C4-2B (cell line): ENCODE data around the gene TPBGL.

Source experiments
- H3K27ac ChIP-seq: fragments of 450-650 bp; 2 replicates; pipeline ENCODE4 v1.5.1; 2017
- CTCF ChIP-seq: fragments of 450-650 bp; conservative IDR thresholded peaks from 2 replicates; pipeline ENCODE4 v1.5.1; 2017; ENCODE audit warnings: mild to moderate bottlenecking
- ZFX ChIP-seq: fragments of 450-650 bp; IDR thresholded peaks from 2 replicates; pipeline ENCODE4 v1.6.1; 2017

TPBGL gene

GRCh38 chr11:75240311-75241035 is at the start of gene TPBGL:
TSS of gene TPBGL (plus strand) at chr11:75240774. CDS start at chr11:75241050, 276 bp downstream.
- TF ChIP-seq CTCF = no peak
- TF ChIP-seq ZFX = no peak
- no peak within 1 kb of the TSS for H3K27ac ChIP-seq

GRCh38 chr11:75191330-75191717 is 49.2 kb upstream of the TPBGL start:
- no peak overlapping the region for H3K27ac ChIP-seq
- TF ChIP-seq ZFX = no peak
- TF ChIP-seq CTCF = no peak

GRCh38 chr11:75193271-75193670 is 47.3 kb upstream of the TPBGL start:
- no peak overlapping the region for H3K27ac ChIP-seq
- TF ChIP-seq ZFX (no peak), CTCF (no peak)

GRCh38 chr11:75193711-75194110 is 46.9 kb upstream of the TPBGL start:
- TF ChIP-seq ZFX (no peak), CTCF (no peak)
- no peak overlapping the region for H3K27ac ChIP-seq

- TF ChIP-seq ZFX (no peak), CTCF (no peak)
Measured at GRCh38 chr11:75194147-75194546, 46.4 kb upstream of the TPBGL start.

GRCh38 chr11:75195167-75195962 is 45.2 kb upstream of the TPBGL start:
- TF ChIP-seq ZFX (no peak), CTCF (no peak)

More at GRCh38 chr11:75194147-75194546, 46.4 kb upstream of the TPBGL start:
- no peak overlapping the region for H3K27ac ChIP-seq

GRCh38 chr11:75196426-75196825 is 44.1 kb upstream of the TPBGL start:
- H3K27ac ChIP-seq = no peak overlapping the region
- TF ChIP-seq ZFX (no peak), CTCF (no peak)

More at GRCh38 chr11:75195167-75195962, 45.2 kb upstream of the TPBGL start:
- H3K27ac ChIP-seq = no peak overlapping the region
